ENCODE results near the gene MTURN.

Gene MTURN

DNA sequence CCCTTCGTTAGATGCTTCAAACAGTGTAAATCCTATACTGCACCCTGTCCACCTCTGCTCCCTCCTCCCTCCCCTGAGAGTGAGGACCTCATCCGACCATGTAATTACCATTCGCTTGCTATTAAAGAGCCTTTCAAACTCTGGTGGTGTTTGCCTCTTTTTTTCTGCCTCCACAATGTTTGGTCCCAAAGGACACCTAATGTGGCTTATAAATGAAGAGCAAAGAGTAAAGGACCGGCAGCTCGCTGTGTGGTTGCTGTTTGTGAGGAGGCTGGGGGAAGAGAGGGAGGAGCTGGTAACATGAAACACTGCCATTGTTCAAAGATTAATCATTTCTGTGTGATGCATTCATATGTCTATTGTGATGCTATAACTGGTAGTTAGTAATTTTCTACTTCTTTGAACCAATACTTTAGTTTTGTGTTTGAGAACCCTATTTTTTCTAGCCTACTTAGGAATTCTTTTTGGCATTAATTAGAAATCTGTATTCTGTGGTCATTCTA, 27.9 kb downstream of the MTURN start:
- peak in 1 of 2 experiments; percentile 41 for DNase-seq

DNA sequence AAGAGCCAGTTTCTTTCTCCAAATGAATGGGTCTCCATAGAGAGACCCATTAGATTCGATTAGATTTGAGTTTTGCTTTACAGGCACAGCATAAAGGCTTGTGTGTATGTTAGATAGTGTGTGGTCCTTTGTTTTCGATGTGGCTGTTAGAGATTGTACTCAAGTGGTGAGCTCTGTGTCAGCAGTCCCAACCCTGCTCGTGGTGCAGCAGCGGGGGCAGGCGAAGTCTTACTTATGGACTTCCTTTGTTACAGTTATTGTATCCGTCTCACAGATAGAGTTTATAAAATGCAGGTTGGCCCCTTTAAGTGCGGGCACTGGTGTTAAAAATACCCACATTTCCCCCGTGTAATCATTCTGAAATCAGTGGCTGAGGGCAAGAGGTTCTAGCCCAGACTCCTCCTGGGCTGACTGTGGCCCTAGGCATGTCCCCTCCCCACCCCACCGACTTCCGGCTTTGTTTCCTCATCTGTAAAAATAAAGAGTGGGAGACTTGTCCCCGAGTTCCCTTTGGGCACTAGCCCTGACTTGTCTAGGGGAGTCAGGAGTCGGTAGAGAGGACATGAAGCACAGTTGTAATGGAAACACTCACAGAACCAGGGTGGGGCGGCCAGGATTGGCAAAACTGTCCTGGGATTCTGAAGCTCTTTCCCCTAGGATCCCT, 28.6 kb downstream of the MTURN start:
- peak; percentile 37 to 44 for DNase-seq

DNA sequence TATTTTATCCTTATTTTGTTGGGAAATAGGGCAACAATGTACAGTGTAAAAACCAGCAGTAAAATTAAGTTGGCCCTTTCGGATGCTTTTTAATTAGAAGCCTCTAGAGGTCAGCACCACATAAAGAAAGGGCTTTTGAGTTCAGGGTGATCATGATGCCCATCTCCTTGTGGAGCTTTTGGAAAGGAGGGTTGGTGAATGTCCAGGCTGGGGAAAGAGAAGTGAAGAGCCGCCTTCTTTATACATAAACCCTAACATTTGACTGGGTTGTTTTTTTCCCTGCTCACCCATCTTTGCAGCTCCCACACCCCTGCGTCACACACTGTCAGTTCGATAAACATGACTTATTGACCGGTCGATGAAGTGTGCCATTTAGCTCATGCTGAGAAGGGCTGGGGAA, 29.8 kb downstream of the MTURN start:
- no peak for DNase-seq

DNA sequence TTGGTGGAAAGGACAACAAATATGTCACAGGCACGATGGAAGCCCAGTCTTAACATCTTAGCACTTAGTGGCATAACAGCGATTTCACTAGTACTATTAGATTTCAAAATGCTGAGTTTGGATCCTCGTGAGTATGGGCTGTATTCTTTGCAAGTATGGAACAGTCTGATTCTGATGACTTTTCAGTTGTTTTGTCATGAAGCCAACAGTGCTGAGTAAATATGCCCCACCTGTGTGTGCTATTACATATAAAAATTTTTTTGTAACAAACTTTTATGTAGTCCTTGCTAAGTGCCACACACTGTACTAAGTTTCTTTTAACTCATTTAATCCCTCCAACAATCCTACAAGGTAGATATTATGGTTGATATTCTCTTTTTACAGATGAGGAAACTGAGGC, 30.8 kb downstream of the MTURN start:
- no peak for DNase-seq

GRCh38 chr7:30166155-30166840, 31.5 kb downstream of the MTURN start:
- no peak for DNase-seq

- no peak for DNase-seq
Observed at GRCh38 chr7:30166841-30167235, 32.1 kb downstream of the MTURN start.

DNA sequence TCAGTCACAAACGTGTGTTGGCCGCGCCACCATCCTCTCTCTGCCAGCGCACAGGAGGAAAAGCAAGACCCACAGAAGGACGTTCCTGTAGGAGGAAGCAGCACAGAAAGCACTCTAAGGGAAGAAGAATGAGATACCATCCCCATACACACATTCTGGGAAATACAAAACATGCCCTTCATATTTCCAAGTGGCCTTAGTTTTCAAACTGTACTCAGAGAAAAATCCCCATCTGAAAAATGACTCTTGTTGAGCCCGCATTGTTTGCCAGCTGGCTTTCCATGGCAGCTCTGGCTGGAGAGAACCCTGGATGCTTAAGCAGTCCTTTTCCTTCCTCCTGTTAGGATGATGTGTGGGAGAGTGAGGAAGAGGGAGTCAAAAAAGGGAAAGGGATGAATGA, 33.1 kb downstream of the MTURN start:
- no peak for DNase-seq

DNA sequence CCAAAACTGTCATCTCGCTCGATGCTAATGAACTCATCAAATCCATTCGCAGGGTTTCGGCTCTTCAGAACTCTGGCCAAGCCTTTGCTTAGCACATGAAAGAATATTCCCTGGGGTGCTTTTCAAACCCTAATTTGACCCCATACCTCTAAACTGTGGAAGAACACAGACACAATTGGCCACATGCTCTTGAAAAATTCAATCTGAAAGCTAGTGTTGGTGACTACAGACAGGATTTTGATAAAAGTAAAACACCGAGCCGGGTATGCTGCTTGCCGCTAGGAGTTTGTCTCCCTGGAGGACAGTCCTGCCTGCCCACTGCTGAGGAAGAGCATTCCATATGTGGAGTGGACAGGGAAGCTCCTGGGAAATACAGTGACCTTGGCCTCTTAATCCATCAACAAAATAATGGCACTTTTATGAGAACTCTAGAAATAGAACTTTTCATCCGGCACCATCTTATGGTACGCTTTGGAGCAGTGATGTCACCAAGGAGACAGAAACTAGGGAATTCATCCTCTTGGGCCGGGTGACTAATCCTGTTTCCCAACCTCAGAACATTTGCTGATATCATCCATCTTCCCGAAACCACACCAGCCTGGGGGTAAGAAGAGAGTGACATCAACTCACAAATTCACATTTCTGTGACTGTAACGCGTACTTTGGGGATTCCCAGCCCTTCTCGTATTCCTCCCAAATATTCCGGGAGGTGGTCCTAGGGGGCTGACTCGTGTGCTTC, 34.2 kb downstream of the MTURN start:
- DNase-seq, result no peak

- no peak for DNase-seq
Observed at GRCh38 chr7:30169579-30169978, 34.8 kb downstream of the MTURN start.

GRCh38 chr7:30170476-30171205, 35.9 kb downstream of the MTURN start:
- no peak for DNase-seq

DNA sequence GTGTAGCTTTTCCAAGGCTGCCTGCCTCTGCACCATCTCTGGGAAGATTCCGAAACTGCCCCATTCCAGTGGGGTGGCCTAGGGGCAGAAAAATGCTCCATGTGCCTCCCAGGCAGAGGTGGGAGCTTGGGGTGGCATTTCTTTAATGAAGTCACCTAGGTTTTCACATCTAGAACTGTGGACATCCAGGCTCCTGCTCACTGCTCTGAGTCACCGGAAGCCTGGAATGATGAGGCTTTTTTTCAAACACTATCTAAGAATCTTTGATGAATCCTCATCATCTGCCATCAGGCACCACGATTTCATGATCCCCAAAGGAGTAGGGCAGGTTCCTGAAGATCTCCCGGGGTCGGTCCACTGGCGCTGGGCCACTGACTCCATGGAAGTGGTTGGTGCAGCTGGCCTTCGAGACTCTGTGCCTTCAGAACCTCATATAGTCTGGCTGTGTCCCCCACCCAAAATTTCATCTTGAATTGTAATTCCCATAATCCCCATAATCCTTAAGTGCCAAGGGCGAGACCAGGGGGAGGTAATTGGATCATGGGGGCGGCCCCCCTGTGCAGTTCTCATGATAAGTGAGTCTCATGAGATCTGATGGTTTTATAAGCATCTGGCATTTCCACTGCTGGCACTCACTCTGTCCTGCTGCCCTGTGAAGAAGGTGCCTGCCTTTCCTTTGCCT, 37.1 kb downstream of the MTURN start:
- DNase-seq, result no peak

- no peak for DNase-seq
Observed at GRCh38 chr7:30172451-30172850, 37.7 kb downstream of the MTURN start.

GRCh38 chr7:30173058-30173897, 38.5 kb downstream of the MTURN start:
- DNase-seq, result no peak

- DNase-seq, result no peak
Observed at GRCh38 chr7:30175180-30175579, 40.4 kb downstream of the MTURN start.

- no peak for DNase-seq
Observed at GRCh38 chr7:30175636-30176147, 40.9 kb downstream of the MTURN start.

DNA sequence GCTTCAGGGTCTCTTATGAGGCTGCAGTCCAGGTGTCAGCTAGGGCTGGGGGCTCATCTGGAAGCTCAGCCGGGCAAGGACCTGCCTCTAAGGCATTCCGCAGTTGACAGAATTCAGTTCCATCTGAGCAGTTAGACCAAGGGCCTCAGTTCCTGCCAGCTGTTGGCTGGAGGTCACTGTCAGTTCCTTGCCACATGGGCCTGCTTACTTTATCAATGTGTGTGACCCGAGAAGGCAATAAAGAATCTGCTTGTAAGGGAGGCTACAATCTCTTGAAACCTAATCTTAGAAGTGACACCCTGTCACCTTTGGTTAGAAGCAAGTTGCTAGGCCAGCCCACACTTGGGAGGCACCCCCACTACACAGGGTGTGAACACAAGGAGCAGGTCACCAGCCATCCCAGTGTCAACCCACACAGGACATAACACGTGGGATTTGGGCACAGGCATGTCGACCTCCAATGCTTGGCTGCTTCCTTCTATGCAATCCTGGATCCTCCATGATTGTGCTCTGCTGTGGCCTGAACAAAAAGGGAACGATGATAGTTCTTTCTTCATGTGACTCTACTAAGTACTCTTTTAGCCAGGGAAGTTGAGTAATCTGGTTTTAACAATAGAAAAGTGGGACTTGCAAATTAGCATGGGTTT, 41.8 kb downstream of the MTURN start:
- no peak for DNase-seq

- no peak for DNase-seq
Observed at GRCh38 chr7:30177186-30177585, 42.4 kb downstream of the MTURN start.

- DNase-seq, result no peak
Observed at GRCh38 chr7:30177965-30178364, 43.2 kb downstream of the MTURN start.

DNA sequence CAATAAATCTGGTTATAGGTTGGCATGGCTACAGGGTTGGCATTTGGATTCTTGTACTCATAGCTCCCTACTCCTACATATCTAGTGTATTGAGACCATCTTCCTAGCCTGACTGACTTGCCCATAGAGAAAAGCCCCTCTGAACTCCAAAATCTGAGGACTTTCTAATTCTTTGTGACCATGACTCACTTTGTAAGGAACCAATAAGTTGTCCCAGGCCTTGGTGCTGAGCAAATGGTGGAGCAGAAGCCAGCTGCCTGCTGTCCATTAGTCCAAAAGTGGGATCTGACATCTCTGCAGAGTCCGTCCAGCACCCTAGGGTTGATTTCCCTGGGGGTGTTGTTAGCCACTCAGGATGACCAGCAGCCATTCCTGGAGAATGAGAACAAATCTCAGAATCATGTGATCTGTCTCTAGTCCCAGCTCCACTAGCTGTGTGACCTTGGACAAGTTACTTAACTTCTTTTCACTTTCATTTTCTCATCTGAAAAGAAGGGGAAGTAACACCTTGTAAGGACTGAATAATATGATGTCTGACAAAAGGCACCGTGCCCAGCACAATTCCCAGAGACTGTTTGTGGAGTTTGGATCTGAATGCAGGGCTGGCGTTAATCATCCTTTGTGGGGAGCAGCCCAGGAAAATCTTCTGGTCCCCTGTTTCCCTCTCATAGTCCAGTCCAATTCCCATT, 44.1 kb downstream of the MTURN start:
- no peak for DNase-seq

DNA sequence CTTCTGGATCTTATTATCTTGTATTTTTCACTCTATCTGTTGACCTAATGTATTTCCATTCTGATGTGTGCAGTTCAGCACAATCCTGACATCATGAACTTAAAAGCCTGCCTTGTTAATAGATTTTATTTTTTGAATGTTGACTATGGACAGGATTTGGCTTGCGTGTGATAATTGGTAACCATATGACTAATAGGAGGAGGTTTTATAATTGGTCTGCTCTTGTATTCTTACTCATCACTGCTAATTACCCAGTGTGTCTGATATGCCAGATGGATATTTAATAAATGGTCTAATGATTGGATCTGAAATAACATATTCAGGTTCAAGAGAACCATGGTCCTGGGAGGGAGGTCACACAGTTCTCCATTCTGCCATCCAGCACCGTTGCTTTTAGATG, 45.9 kb downstream of the MTURN start:
- no peak for DNase-seq
